ENCODE measurements around the gene SLC27A6.
"Not testable (repeated sequence)": the region's sequence is repeated elsewhere in the genome, so short reads cannot be mapped to it uniquely, and the experiment has no call there.

SLC27A6 gene, protein sequence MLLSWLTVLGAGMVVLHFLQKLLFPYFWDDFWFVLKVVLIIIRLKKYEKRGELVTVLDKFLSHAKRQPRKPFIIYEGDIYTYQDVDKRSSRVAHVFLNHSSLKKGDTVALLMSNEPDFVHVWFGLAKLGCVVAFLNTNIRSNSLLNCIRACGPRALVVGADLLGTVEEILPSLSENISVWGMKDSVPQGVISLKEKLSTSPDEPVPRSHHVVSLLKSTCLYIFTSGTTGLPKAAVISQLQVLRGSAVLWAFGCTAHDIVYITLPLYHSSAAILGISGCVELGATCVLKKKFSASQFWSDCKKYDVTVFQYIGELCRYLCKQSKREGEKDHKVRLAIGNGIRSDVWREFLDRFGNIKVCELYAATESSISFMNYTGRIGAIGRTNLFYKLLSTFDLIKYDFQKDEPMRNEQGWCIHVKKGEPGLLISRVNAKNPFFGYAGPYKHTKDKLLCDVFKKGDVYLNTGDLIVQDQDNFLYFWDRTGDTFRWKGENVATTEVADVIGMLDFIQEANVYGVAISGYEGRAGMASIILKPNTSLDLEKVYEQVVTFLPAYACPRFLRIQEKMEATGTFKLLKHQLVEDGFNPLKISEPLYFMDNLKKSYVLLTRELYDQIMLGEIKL

DNA sequence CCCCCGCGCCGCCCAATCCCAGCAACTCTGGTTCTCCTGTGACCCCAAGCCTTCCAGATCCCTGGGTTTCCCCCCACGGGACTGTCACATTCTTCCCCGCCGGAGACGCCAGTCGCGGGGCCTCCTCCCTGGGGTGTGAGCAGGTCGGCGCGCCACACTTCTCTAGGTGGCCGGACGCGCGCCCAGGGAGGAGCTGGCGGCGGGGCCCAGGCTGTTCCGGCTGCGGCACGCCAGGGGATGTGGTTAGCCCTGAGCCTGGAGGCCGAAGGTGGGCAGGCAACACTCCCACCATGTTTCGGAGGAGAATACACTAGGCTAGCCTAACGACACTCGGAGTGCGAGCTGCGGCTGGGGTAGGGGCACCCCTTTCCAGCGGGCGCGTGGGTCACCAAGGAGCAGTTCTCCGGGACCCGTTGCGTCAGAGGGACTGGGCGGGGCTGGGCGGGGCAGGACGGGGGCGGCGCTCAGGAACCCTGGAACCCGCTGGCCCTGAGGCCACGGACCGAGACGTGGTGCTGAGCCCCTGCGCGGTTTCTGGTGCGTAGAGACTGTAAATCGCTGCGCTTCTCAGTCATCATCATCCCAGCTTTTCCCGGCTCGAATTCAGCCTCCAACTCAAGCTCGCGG, at the start of gene SLC27A6:
TSS of gene SLC27A6 (plus strand) at position 478 of the 627 bp plus-strand sequence. CDS start 650 bp downstream, outside the sequence.
- DNase-seq = no peak

DNA sequence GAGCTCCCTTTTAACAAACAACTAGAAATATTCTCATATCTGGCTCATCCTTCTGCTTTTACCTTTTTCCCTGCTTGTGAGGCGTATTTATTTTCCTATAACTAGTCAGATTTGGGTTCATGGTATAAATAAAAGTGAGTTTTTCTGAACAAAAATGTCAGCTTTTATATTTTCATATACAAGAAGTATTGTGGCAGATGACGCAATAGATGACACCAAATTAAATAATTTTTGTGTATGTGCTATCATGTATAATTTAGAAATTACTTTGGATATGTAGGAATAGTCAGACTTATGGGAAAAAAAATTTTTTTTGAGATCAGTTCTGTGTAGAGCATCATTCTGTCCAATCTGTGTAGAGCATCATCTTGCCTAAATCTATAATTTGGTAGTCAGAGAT, 45.7 kb upstream of the SLC27A6 start:
- DNase-seq = no peak

DNA sequence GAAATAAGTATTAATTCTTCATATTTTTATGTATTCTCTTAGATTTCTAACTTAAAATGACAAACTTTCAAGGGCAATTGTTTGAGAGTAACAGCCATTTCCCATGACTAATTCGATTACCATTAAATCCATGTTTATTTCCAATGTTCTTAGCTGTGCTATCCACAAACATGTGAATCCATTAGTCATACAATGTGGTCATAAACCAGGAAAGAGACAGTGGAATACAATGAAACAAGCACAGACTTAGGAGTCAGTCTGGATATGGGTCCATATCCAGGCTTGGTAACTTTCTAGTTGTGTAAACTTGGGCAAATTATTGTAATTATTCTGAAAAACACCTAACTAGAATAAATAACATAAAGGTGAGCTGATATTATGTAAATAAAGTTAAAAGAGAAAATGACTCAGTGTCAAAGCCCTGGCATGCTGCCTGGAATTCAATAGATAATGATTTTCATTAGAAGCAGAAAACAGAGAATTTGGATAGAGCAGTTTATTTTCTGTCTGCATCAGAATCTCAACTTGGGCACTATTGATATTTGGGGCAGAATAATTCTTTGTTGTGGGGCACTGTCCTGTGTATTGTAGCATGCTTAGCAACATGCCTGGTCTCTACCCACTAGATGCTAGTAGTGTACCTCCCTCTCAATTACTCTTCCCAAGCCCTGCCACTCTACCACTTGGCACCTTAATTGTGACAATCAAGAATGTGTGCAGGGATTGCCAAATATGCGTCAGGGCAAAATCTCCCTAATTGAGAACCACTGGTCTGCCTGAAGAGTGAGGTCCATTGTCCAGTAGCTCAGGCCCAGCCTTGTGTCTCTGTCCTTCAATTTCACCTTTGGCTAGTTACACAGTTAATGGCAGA, 44.7 kb upstream of the SLC27A6 start:
- DNase-seq = no peak

DNA sequence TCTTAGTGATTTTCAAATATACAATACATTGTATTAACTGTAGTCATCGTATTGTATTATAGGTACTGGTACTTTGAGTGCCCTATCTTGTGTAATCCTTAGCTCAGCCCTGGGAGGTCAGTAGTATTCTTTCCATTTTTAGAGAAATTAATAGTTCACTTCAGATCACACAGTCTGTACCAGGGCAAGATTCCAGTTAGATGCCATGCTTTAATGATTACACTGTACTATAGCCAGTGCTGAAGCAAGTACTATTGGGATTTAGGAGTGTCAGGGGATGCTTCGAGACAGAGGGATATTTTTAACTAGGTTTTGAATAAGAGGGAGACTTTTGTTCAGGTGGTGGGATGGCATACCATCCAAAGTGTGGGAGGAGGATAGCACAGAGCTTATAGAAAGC, 41.0 kb upstream of the SLC27A6 start:
- DNase-seq = no peak

DNA sequence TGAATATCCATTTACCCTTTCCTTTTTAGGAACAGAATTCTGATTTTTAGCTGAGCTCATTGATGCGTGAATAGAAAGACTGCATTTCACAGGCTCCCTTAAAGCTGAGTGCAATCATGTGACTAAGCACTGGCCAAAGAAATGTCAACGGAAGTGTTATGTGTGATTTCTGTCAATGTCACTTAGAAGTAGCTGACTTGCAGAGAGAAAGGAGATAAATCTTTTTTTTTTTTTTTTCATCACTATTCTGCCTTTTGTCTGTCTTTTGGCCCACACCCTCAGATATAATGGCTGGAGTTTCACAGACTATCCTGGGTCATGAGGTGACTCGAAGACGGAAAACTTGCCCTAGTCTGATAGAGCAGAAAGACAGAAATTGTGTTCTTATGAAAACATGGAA, 39.3 kb upstream of the SLC27A6 start:
- DNase-seq = no peak

DNA sequence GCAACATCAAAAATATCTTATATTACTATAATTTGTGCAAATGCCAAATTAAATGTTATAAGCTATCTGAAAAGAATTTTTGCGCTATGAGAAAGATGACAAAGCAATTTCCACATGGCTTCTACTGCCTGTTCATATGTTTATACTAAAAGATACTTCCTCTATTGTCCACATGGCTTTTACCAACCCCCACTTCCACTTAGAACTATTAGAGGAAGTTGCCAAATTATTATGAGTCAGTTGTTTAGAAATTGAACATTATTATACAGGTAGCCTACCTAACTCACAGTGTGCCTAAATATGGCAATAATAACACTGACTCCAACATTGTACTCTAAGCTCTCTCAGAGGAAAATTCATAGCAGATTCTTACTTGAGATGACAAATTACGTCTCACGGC, 37.6 kb upstream of the SLC27A6 start:
- DNase-seq = peak; percentile 92 to 94

DNA sequence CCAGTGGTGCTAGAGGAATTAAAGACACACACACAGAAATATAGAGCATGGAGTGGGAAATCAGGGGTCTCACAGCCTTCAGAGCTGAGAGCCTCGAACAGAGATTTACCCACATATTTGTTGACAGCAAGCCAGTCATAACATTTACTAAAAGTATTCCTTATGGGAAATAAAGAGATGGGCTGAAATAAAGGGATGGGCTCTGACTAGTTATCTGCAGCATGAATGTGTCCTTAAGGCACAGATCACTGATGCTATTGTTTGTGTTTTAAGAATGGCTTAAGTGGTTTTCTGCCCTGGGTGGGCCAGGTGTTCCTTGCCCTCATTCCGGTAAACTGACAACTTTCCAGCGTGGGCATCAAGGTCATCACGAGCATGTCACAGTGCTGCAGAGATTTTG, 33.1 kb upstream of the SLC27A6 start:
- DNase-seq = not testable (repeated sequence)

DNA sequence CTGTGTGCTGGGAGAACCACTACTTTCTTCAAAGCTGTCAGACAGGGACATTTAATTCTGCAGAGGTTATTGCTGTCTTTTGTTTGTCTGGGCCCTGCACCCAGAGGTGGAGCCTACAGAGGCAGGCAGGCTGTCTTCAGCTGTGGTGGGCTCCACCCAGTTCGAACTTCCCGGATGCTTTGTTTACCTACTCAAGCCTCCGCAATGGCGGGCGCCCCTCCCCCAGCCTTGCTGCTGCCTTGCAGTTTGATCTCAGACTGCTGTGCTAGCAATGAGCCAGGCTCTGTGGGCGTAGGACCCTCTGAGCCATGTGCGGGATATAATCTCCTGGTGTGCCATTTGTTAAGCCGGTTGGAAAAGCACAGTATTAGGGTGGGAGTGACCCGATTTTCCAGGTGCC, 22.2 kb upstream of the SLC27A6 start:
- DNase-seq = not testable (repeated sequence)

DNA sequence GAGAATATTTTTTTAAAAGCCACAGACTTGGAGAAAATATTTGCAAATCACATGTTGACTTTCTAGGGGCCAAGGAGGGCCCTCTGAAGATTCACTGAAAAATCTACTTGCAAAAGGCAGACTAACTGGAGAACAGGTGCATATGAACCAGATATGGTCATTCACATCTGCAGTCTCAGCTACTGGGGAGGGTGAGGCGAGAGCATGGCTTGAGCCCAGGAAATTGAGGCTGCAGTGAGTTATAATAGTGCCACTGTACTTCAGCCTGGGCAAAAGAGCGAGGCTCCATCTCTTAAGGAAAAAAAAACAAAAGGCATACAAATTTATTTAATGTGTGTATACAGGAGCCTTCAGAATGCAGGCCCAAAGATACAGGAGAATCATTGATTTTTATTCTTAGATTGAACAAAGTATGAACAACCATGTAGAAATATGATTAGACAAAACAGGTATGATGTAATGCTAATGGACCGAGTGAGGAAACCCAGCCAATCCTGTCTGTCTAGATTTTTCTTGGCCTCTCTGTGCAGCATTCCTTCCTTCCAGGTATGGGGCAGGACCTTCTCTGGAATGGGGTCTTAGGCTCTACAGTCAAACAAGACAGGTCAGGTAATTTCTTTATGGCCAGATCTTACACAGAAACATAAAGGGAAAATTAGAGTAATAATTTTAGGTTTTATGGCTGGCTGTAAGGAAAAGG, 15.3 kb upstream of the SLC27A6 start:
- DNase-seq = no peak

DNA sequence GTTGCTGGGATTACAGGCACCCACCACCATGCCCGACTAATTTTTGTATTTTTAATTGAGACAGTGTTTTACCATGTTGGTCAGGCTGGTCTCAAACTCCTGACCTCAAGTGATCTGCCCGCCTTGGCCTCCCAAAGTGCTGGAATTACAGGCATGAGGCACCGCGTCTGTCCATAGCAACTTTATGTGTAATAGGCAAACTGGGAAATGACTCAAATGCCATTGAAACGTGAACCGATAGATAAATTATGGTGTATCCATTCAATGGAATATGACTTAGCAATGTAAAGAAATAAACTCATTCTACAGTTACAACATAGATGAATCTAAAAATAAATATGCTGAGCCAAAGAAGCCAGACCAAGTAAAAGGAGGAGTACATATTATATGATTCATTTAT, 14.0 kb upstream of the SLC27A6 start:
- DNase-seq = not testable (repeated sequence)

DNA sequence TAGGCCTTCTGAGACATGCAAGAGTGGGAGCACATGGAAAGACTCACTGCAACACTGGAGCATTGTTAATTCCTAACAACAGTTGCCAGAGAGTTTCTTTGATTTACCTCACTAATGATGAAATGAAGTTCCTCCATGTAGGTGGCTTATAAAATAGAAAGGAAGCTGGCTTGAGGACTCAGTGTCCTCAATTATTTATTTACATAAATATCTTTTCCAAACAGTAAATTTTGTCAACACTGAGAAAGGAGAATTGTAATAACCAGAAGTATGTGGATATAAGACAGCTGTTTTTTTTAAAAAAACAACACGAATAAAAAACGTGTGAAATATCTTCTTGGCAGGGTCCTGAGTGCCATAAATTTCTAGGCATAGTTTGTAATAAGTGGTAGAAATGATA, 9.1 kb upstream of the SLC27A6 start:
- DNase-seq = no peak

DNA sequence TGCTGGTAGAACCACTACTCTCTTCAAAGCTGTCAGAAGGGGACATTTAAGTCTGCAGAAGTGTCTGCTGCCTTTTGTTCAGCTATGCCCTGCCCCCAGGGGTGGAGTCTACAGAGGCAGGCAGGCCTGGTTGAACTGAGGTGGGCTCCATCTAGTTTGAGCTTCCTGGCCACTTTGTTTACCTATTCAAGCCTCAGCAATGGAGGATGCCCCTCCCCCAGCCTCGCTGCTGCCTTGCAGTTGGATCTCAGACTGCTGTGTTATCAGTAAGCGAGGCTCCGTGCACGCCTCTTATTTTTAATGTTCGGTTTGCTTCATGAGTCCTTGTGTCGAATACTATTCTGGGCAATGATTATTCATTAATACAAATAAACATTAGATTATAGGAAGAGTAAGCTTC, 3.1 kb upstream of the SLC27A6 start:
- DNase-seq = no peak

DNA sequence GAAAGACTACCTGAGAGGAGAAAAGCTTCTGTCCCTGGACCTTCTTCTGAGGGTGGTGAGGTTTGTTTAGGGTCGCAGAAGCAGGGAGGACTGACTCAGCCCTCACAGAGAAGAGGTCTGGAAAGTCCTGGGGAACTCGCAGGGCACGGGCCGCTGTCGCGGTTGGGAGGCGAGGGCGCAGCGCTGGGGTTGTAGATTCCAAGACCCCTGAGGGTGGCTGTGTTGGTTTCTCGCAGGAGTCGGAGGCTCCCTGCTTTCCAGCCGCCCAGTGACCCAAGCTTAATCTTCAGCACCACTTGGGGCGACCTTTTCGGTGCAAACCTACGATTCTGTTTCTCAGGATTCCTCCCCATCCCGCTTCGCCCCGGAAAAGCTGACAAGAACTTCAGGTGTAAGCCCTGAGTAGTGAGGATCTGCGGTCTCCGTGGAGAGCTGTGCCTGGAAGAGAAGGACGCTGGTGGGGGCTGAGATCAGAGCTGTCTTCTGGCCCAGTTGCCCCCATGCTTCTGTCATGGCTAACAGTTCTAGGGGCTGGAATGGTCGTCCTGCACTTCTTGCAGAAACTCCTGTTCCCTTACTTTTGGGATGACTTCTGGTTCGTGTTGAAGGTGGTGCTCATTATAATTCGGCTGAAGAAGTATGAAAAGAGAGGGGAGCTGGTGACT, 482 bp downstream of the SLC27A6 start:
- no peak for DNase-seq

DNA sequence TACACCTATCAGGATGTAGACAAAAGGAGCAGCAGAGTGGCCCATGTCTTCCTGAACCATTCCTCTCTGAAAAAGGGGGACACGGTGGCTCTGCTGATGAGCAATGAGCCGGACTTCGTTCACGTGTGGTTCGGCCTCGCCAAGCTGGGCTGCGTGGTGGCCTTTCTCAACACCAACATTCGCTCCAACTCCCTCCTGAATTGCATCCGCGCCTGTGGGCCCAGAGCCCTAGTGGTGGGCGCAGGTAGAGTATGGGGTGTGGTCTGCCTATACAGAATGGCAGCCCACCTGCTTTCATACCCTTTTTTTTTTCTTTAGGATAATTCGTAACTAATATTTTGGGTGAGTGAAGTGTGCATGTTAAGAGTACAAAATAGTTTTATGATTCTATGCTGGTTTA, 1.1 kb downstream of the SLC27A6 start:
- no peak for DNase-seq

DNA sequence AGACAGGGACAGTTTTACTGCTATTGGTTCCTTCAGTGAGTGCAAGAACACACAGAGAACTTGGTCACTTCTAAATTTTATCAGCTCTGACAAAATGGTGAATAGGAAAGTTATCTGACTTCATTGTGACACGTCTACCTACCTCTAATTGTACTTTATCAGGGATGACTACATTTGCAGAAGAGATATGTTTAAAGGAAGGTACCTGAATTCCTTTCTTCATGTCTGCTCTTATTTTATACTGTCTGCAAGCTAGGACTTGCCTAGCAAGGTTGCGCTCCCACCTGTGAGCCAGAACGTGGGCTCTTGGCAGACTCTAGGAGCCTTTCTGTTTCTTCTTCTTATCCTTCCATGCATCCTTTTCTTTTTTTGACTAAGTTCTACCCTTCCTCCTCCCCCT, 1.6 kb downstream of the SLC27A6 start:
- no peak for DNase-seq

DNA sequence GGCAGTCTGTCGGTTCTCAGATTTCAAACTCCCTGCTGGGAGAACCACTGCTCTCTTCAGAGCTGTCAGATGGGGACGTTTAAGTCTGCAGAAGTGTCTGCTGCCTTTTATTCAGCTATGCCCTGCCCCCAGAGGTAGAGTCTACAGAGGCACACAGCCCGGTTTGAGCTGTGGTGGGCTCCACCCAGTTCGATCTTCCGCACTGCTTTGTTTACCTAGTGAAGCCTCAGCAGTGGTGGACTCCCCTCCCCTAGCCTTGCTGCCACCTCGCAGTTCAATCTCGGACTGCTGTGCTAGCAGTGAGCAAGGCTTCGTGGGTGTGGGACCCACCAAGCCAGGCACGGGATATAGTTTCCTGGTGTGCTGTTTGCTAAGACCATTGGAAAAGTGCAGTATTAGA, 8.0 kb downstream of the SLC27A6 start:
- DNase-seq = no peak

DNA sequence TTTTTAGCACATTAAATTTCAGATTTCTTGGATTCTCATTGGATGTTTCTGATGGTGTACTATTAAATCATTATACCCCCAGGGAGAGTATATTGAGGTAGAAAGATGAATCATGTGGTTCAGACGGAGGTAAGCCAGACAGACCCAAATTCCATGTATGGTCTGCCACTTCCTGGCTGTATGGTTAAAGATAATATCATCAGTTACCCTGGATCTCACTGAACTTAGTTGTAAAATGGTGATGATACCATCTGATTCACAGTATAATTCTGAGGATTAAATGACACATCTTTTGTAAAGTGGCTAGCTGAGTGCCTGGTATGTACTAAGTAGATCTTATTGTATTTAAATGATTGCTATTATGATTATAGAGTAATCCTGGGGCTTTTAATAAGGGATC, 9.3 kb downstream of the SLC27A6 start:
- DNase-seq = no peak

DNA sequence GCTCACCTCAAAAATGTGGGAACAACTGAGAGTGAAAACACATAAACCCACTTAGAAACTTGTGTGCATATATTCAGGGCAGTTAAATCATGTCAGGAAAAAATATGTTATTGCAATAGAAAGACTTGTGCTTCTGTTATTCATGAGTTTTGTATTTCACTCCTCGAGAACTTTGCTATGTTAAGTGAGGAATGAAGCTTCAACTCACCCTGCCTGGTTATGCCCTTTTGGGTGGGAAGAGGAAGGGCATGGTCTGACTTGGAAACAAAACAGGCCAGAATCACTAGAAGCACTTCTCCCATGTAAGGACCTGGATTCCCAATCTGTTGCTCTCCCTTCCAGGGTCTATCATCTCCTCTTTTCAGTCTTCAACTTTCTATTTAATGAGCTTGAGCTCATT, 14.5 kb downstream of the SLC27A6 start:
- DNase-seq = no peak

DNA sequence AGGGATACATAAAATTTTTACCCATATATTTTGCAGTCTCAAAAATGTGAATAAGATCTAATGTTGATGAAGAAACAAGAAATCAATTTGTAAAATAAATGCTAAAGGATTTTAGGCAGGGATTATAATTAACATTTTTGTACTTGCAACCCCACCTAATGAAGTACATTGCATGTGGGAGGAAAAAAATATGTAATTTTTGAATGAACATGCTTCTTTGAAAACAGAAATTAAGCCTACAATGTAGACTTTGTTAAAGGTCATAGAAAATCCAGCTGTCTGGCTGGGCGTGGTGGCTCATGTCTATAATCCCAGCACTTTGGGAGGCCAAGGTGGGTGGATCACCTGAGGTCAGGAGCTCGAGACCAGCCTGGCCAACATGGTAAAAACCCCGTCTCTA, 15.6 kb downstream of the SLC27A6 start:
- DNase-seq = no peak

DNA sequence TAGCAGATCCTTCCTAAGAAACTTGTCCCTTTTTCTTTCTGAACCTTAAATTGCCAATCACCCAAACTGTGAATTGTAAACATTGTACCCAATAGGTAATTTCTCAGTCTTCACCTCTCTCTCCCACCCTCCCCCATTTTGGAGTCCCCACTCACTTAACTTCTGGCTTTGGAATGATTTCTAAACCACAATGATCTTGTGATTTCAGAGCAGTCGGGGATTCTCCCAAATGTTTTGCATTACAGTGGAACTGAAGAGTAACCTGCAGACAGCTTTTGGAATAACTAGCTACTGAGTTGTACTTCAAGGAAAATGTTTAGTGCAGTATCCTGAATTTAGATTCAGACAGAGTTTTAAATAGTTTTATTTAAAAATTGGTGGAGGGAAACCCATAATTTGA, 19.2 kb downstream of the SLC27A6 start:
- no peak for DNase-seq

DNA sequence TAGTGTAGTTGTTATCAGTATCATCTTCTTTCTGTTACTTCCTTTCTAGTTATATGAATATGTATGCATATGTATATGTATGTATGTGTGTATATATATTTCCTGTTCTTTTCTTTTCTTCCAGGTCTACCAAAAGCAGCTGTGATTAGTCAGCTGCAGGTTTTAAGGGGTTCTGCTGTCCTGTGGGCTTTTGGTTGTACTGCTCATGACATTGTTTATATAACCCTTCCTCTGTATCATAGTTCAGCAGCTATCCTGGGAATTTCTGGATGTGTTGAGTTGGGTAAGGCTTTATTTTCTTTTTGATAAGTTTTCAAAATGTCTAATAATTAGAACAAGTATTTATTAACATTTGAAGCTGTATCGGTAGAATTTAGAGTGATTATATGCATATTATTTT, 23.2 kb downstream of the SLC27A6 start:
- DNase-seq = no peak
